ENCODE measurements around the gene NAIF1. TPM values are rescaled to one million over a fixed set of nuclear protein-coding genes. Genes with fewer than 3 reads are reported as not detected.

NAIF1 gene
- polyA plus RNA-seq, 2 of the 4 experiments (the other 2 are of a cell fraction), result 6.0 to 7.5 TPM

DNA sequence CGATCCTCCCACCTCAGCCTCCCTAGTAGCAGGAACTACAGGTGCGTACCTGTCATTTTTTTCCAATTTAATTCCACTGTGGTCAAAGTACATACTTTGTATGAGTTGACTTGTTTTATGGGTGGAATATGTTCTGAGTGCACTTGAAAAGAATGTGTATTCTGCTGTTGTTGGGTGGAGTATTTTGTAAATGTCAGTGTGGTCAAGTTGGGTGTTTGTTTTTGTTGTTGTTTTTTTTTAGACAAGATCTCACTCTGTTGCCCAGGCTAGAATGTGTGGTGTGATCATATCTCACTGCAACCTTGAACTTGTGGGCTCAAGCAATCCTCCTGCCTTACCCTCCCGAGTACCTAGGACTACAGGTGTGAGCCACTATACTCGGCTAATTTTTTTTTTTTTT is 18.8 kb upstream of the NAIF1 start:
- 88% methylated on average over 4 of the region's 4 CpGs for WGBS (ENCODE audit: missing lambda C conversion rate)
- Histone ChIP-seq H3K4me3 (no peak overlapping the region), H3K27ac (no peak overlapping the region), H3K4me2 (no peak overlapping the region), H3K9me3 (no peaks in the 10 kb centered on the region), H3K4me1 (peaks cover 20% of the 10 kb centered on the region)
- ATAC-seq, result no peak
- TF ChIP-seq EHF (CRISPR knock-in tag; IDR thresholded peaks at IDR 0.05) (no peak), FOXS1 (CRISPR knock-in tag; IDR thresholded peaks at IDR 0.05) (no peak), RAD21 (conservative IDR thresholded peaks at IDR 0.05 in 1 of 2, IDR thresholded peaks at IDR 0.05 in 1 of 2) (no peak)
- TF ChIP-seq, protein P1, sequence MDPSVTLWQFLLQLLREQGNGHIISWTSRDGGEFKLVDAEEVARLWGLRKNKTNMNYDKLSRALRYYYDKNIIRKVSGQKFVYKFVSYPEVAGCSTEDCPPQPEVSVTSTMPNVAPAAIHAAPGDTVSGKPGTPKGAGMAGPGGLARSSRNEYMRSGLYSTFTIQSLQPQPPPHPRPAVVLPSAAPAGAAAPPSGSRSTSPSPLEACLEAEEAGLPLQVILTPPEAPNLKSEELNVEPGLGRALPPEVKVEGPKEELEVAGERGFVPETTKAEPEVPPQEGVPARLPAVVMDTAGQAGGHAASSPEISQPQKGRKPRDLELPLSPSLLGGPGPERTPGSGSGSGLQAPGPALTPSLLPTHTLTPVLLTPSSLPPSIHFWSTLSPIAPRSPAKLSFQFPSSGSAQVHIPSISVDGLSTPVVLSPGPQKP (IDR thresholded peaks at IDR 0.05; ENCODE audit: low read depth, low read length), result no peak
- FAIRE-seq, result no peak
- ChIA-PET POLR2A (no interaction called here), CTCF (interaction anchor here (2.3 kb wide), 1 partner anchor 51 kb away, joined by 11 read pairs; no protein-coding TSS in a partner anchor)
- no peak for DNase-seq (ENCODE audit: low read depth in 1 of 2, low spot score in 1 of 2)

DNA sequence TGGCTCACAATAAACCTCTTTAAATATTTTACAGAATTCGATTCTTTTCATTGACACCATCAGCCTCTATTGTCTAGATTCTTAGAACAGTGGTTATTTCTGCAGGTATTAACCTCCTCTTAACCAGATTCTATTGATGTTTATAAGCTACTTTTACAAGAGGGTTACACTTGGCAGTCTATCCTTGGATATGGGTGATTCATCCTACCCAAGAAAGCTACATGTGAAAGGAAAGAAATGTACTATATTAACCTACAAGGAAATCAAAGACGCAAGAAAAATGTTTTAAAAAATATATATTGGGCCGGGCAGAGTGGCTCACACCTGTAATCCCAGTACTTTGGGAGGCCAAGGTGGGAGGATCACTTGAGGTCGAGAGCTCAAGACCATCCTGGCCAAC is 17.6 kb upstream of the NAIF1 start:
- no peak overlapping the region for H3K27ac ChIP-seq
- CTCF ChIA-PET, result interaction anchor here (0.7 to 2.0 kb wide), 15 partner anchors 8 to 143 kb away, joined by 3 to 22 read pairs (median 4); no protein-coding TSS in a partner anchor
- H3K4me3 ChIP-seq, result no peak overlapping the region
- no peak overlapping the region for H3K4me2 ChIP-seq
- ATAC-seq (no peak), DNase-seq (ENCODE audit: low read depth in 1 of 2, low spot score in 1 of 2) (no peak), FAIRE-seq (no peak)
- H3K9me3 ChIP-seq, result no peaks in the 10 kb centered on the region
- 83% methylated on average over 4 of the region's 4 CpGs for WGBS (ENCODE audit: missing lambda C conversion rate)
- H3K4me1 ChIP-seq, result peaks cover 31% of the 10 kb centered on the region
- POLR2A ChIA-PET, result no interaction called here
- TF ChIP-seq, protein P2, sequence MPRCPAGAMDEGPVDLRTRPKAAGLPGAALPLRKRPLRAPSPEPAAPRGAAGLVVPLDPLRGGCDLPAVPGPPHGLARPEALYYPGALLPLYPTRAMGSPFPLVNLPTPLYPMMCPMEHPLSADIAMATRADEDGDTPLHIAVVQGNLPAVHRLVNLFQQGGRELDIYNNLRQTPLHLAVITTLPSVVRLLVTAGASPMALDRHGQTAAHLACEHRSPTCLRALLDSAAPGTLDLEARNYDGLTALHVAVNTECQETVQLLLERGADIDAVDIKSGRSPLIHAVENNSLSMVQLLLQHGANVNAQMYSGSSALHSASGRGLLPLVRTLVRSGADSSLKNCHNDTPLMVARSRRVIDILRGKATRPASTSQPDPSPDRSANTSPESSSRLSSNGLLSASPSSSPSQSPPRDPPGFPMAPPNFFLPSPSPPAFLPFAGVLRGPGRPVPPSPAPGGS (IDR thresholded peaks at IDR 0.05), result no peak
- no peak for TF ChIP-seq CEBPB (IDR thresholded peaks at IDR 0.05)
- no peak for TF ChIP-seq HOXB13 (CRISPR knock-in tag; IDR thresholded peaks at IDR 0.05; ENCODE audit: low read depth)
- TF ChIP-seq RAD21 (conservative IDR thresholded peaks at IDR 0.05 in 1 of 2, IDR thresholded peaks at IDR 0.05 in 1 of 2), result no peak
- no peak for TF ChIP-seq FOSL2 (IDR thresholded peaks at IDR 0.05)
- no peak for TF ChIP-seq FOSL2 (CRISPR knock-in tag; IDR thresholded peaks at IDR 0.05)
- TF ChIP-seq, protein P3, sequence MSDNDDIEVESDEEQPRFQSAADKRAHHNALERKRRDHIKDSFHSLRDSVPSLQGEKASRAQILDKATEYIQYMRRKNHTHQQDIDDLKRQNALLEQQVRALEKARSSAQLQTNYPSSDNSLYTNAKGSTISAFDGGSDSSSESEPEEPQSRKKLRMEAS (IDR thresholded peaks at IDR 0.05), result no peak
- no peak for TF ChIP-seq HDAC2 (IDR thresholded peaks at IDR 0.05)
- TF ChIP-seq NPAS2 (CRISPR knock-in tag; IDR thresholded peaks at IDR 0.05; ENCODE audit: borderline replicate concordance), result no peak
- no peak for TF ChIP-seq JUN (IDR thresholded peaks at IDR 0.05)
- TF ChIP-seq, protein P4, sequence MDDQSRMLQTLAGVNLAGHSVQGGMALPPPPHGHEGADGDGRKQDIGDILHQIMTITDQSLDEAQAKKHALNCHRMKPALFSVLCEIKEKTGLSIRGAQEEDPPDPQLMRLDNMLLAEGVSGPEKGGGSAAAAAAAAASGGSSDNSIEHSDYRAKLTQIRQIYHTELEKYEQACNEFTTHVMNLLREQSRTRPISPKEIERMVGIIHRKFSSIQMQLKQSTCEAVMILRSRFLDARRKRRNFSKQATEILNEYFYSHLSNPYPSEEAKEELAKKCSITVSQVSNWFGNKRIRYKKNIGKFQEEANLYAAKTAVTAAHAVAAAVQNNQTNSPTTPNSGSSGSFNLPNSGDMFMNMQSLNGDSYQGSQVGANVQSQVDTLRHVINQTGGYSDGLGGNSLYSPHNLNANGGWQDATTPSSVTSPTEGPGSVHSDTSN (IDR thresholded peaks at IDR 0.05), result no peak
- TF ChIP-seq ZC3H11A (IDR thresholded peaks at IDR 0.05), result no peak
- TF ChIP-seq, protein P5, sequence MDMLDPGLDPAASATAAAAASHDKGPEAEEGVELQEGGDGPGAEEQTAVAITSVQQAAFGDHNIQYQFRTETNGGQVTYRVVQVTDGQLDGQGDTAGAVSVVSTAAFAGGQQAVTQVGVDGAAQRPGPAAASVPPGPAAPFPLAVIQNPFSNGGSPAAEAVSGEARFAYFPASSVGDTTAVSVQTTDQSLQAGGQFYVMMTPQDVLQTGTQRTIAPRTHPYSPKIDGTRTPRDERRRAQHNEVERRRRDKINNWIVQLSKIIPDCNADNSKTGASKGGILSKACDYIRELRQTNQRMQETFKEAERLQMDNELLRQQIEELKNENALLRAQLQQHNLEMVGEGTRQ (IDR thresholded peaks at IDR 0.05), result no peak
- TF ChIP-seq, protein P6, sequence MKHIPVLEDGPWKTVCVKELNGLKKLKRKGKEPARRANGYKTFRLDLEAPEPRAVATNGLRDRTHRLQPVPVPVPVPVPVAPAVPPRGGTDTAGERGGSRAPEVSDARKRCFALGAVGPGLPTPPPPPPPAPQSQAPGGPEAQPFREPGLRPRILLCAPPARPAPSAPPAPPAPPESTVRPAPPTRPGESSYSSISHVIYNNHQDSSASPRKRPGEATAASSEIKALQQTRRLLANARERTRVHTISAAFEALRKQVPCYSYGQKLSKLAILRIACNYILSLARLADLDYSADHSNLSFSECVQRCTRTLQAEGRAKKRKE (CRISPR knock-in tag; IDR thresholded peaks at IDR 0.05; ENCODE audit: low read depth), result no peak
- no peak for TF ChIP-seq HEYL (CRISPR knock-in tag; IDR thresholded peaks at IDR 0.05)
- no peak for TF ChIP-seq ZNF302 (CRISPR knock-in tag; IDR thresholded peaks at IDR 0.05)
- TF ChIP-seq, protein P7, sequence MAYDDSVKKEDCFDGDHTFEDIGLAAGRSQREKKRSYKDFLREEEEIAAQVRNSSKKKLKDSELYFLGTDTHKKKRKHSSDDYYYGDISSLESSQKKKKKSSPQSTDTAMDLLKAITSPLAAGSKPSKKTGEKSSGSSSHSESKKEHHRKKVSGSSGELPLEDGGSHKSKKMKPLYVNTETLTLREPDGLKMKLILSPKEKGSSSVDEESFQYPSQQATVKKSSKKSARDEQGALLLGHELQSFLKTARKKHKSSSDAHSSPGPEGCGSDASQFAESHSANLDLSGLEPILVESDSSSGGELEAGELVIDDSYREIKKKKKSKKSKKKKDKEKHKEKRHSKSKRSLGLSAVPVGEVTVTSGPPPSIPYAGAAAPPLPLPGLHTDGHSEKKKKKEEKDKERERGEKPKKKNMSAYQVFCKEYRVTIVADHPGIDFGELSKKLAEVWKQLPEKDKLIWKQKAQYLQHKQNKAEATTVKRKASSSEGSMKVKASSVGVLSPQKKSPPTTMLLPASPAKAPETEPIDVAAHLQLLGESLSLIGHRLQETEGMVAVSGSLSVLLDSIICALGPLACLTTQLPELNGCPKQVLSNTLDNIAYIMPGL (CRISPR knock-in tag; IDR thresholded peaks at IDR 0.05; ENCODE audit: borderline replicate concordance), result no peak

Measured in A549 (cell line).